ENCODE measurements around the gene TMC5.

DNA sequence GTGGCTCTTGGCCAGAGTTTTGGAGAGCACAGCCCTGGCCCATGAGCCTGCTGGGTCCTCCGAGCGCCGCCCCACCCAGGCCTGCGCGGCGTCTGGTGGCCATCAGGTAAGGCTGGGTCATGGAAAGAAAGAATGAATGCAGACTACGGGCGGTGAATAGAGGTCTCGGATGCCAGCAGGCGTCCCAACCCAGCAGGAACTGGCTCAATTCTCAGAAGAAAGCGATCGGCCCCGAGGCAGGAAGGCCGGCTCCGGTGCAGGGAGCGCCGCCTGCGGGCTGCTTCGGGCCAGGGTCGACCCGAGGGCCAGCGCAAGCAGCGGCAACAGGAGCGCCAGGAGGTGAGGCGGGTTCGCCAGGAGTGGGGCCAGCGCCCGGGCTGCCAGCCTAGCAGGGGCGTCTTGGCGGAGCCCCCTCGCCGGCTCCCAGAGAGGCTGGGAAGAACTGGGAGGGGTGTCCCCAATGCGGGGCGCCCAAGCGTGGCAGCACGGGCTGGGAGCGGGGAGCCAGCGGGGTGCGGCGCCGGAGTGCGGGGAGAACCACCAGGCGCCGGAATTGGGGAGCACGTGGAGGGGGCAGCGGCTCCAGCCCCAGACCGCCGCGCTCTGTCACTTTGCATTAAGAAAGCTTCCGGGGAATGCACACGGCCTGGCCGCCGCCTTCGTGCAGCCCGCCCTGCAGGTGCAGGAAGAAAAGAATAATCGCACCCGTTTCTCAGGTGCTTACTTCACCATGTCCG is 7.1 kb upstream of the TMC5 start:
- TF ChIP-seq, protein P1, sequence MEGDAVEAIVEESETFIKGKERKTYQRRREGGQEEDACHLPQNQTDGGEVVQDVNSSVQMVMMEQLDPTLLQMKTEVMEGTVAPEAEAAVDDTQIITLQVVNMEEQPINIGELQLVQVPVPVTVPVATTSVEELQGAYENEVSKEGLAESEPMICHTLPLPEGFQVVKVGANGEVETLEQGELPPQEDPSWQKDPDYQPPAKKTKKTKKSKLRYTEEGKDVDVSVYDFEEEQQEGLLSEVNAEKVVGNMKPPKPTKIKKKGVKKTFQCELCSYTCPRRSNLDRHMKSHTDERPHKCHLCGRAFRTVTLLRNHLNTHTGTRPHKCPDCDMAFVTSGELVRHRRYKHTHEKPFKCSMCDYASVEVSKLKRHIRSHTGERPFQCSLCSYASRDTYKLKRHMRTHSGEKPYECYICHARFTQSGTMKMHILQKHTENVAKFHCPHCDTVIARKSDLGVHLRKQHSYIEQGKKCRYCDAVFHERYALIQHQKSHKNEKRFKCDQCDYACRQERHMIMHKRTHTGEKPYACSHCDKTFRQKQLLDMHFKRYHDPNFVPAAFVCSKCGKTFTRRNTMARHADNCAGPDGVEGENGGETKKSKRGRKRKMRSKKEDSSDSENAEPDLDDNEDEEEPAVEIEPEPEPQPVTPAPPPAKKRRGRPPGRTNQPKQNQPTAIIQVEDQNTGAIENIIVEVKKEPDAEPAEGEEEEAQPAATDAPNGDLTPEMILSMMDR (IDR thresholded peaks at IDR 0.05): peak; percentile 49
- TF ChIP-seq EZH2phosphoT487 (IDR thresholded peaks at IDR 0.05) (peak; percentile 51), EZH2 (IDR thresholded peaks at IDR 0.05) (peak; percentile 75)

Measured in neural progenitor cell (in vitro differentiated cells).